H1 (cell line): ENCODE measurements around the gene NFYB. TPM values are rescaled to one million over a fixed set of nuclear protein-coding genes. Genes with fewer than 3 reads are reported as not detected.

Experiments
- CTCF ChIA-PET: fragments of 300-600 bp; sonication (Branson Sonifier 250); formaldehyde crosslinking; loops from one replicate; lab custom pipeline; 2021; ENCODE audit not compliant: partially characterized antibody; lab: Charles Lee
- POLR2A ChIA-PET: fragments of 300-600 bp; sonication (Branson Sonifier 250); formaldehyde crosslinking; loops from one replicate; lab custom pipeline; 2021; ENCODE audit warnings: inconsistent platforms; ENCODE audit not compliant: partially characterized antibody; lab: Charles Lee
- DNase-seq, 2 experiments: peaks; one replicate each; pipeline versions ENCODE4 v3.0.0 to v3.0.0-alpha.2; 2010 to 2022; ENCODE audit warnings: low spot score in 2 of 2, low read depth in 1 of 2, mixed read lengths in 1 of 2
- FAIRE-seq: peaks from 2 replicates; lab custom pipeline; 2011; peaks lifted over from hg19 to GRCh38; lab: Jason Lieb, UNC
- H2AFZ ChIP-seq: 2 replicates; pipeline ENCODE4 v1.8.1; 2012; ENCODE audit warnings: low read length, inconsistent platforms
- H2AK5ac ChIP-seq: 2 replicates; pipeline ENCODE4 v1.6.1; 2013; ENCODE audit warnings: low read depth, low read length
- H2BK120ac ChIP-seq: replicated peaks from 2 replicates; pipeline ENCODE3; 2013; ENCODE audit warnings: low read depth, low read length, inconsistent platforms
- H2BK12ac ChIP-seq: 2 replicates; pipeline ENCODE4 v1.6.1; 2013; ENCODE audit warnings: low read depth, low read length
- H2BK15ac ChIP-seq: 2 replicates; pipeline ENCODE4 v1.6.1; 2013; ENCODE audit warnings: low read length
- H2BK20ac ChIP-seq: 2 replicates; pipeline ENCODE4 v1.6.1; 2013; ENCODE audit warnings: low read length
- H2BK5ac ChIP-seq: 2 replicates; pipeline ENCODE4 v1.6.1; 2013; ENCODE audit warnings: low read depth, low read length
- H3K14ac ChIP-seq: 2 replicates; pipeline ENCODE4 v1.6.1; 2013; ENCODE audit warnings: inconsistent platforms; ENCODE audit not compliant: insufficient read length
- H3K18ac ChIP-seq: 2 replicates; pipeline ENCODE4 v1.6.1; 2013; ENCODE audit warnings: low read length; ENCODE audit errors: extremely low read depth
- H3K23ac ChIP-seq: 2 replicates; pipeline ENCODE4 v1.6.1; 2013; ENCODE audit warnings: inconsistent platforms; ENCODE audit not compliant: insufficient read length
- H3K23me2 ChIP-seq: 2 replicates; pipeline ENCODE4 v1.6.1; 2013; ENCODE audit warnings: low read depth, low read length
- H3K27ac ChIP-seq: 2 replicates; pipeline ENCODE4 v1.6.1; 2011; ENCODE audit warnings: low read depth, low read length, inconsistent platforms
- H3K27me3 ChIP-seq, 4 experiments: replicated peaks in 1 of 4; 1 replicate in 1 of 4; 2 replicates in 3 of 4; pipeline versions ENCODE4 v1.6.1 to v1.8.1; 2011 to 2013; ENCODE audit warnings: low read length in 3 of 4, mild to moderate bottlenecking in 3 of 4, inconsistent platforms in 2 of 4, mixed read lengths in 2 of 4, moderate library complexity in 1 of 4; ENCODE audit not compliant: control insufficient read depth in 3 of 4, insufficient read depth in 3 of 4; ENCODE audit errors: extremely low read depth in 1 of 4
- H3K36me3 ChIP-seq, 4 experiments: 2 replicates each; pipeline versions ENCODE4 v1.6.1 to v1.8.1; 2011 to 2013; ENCODE audit warnings: mild to moderate bottlenecking in 4 of 4, low read length in 3 of 4, moderate library complexity in 2 of 4, control low read depth in 1 of 4, inconsistent platforms in 1 of 4; ENCODE audit not compliant: insufficient read depth in 4 of 4, control insufficient read depth in 2 of 4
- H3K4ac ChIP-seq: replicated peaks from 2 replicates; pipeline ENCODE3; 2013; ENCODE audit warnings: low read length, low read depth, mixed read lengths, inconsistent platforms; ENCODE audit not compliant: insufficient read length
- H3K4me1 ChIP-seq, 4 experiments: replicated peaks in 1 of 4; 1 replicate in 1 of 4; 2 replicates in 3 of 4; pipeline versions ENCODE4 v1.6.1 to v1.8.1; 2011 to 2013; ENCODE audit warnings: low read length in 3 of 4, inconsistent platforms in 2 of 4, mixed read lengths in 1 of 4; ENCODE audit not compliant: insufficient read depth in 4 of 4, control insufficient read depth in 3 of 4
- H3K4me2 ChIP-seq, 2 experiments: 2 replicates each; pipeline versions ENCODE4 v1.6.1 to v1.8.1; 2011 to 2013; ENCODE audit warnings: low read depth in 2 of 2, low read length in 2 of 2, control low read depth in 1 of 2, inconsistent platforms in 1 of 2, mild to moderate bottlenecking in 1 of 2; ENCODE audit not compliant: insufficient read depth in 1 of 2
- H3K4me3 ChIP-seq, 4 experiments: fragments of 200-600, 300-600 bp in 1 of 4; sonication (generic), shearing (Covaris generic), sonication (Bioruptor Twin) in 1 of 4; 2 replicates each; pipeline versions ENCODE4 v1.5.1 to v1.8.1; 2011 to 2016; ENCODE audit warnings: low read length in 4 of 4, low read depth in 3 of 4, control low read depth in 2 of 4, inconsistent platforms in 2 of 4, mild to moderate bottlenecking in 2 of 4, mixed read lengths in 1 of 4, moderate library complexity in 1 of 4; ENCODE audit not compliant: insufficient read depth in 2 of 4; ENCODE audit errors: extremely low read depth in 1 of 4
- H3K56ac ChIP-seq: replicated peaks from 2 replicates; pipeline ENCODE3; 2013; ENCODE audit warnings: low read depth, mild to moderate bottlenecking, mixed read lengths, low read length, inconsistent platforms; ENCODE audit not compliant: insufficient read length
- H3K79me1 ChIP-seq: 2 replicates; pipeline ENCODE4 v1.6.1; 2013; ENCODE audit warnings: low read depth, low read length, control low read depth
- H3K79me2 ChIP-seq, 2 experiments: 2 replicates each; pipeline versions ENCODE4 v1.6.1 to v1.8.1; 2012 to 2013; ENCODE audit warnings: low read length in 2 of 2, mild to moderate bottlenecking in 2 of 2, inconsistent platforms in 1 of 2; ENCODE audit not compliant: insufficient read depth in 2 of 2, control insufficient read depth in 1 of 2
- H3K9ac ChIP-seq, 4 experiments: replicated peaks in 1 of 4; 1 replicate in 1 of 4; 2 replicates in 3 of 4; pipeline versions ENCODE4 v1.6.1 to v1.8.1; 2011 to 2013; ENCODE audit warnings: low read depth in 3 of 4, low read length in 3 of 4, control low read depth in 2 of 4, mild to moderate bottlenecking in 2 of 4, moderate library complexity in 2 of 4, inconsistent platforms in 1 of 4; ENCODE audit errors: extremely low read depth in 1 of 4
- H3K9me3 ChIP-seq, 2 experiments: 2 replicates each; pipeline versions ENCODE4 v1.6.1 to v1.8.1; 2012 to 2013; ENCODE audit warnings: mild to moderate bottlenecking in 2 of 2, moderate library complexity in 2 of 2, control low read depth in 1 of 2, inconsistent platforms in 1 of 2, low read depth in 1 of 2, low read length in 1 of 2, mixed read lengths in 1 of 2; ENCODE audit not compliant: insufficient read depth in 2 of 2
- H4K20me1 ChIP-seq, 2 experiments: replicated peaks in 1 of 2; 2 replicates each; pipeline versions ENCODE3 to v1.8.1; 2011 to 2013; ENCODE audit warnings: inconsistent platforms in 2 of 2, low read length in 2 of 2, mild to moderate bottlenecking in 1 of 2; ENCODE audit not compliant: insufficient read depth in 2 of 2, control insufficient read depth in 1 of 2
- H4K5ac ChIP-seq: 2 replicates; pipeline ENCODE4 v1.6.1; 2013; ENCODE audit warnings: low read length, low read depth, mixed read lengths, inconsistent platforms; ENCODE audit not compliant: insufficient read length
- H4K8ac ChIP-seq: 2 replicates; pipeline ENCODE4 v1.8.0; 2013; ENCODE audit warnings: mild to moderate bottlenecking, moderate library complexity, low read length, inconsistent platforms; ENCODE audit not compliant: insufficient read depth; ENCODE audit errors: extremely low read depth
- H4K91ac ChIP-seq: replicated peaks from 2 replicates; pipeline ENCODE3; 2013; ENCODE audit warnings: low read length, mixed read lengths, inconsistent platforms; ENCODE audit not compliant: insufficient read length
- BACH1 ChIP-seq: IDR thresholded peaks from 2 replicates; pipeline ENCODE4 v1.6.1; 2012; ENCODE audit warnings: low read length, improper control_type of control experiment
- PHF8 ChIP-seq: fragments of 200-600 bp; sonication (generic); conservative IDR thresholded peaks from 2 replicates; pipeline ENCODE4 v1.7.1; 2012; ENCODE audit warnings: low read depth, mild to moderate bottlenecking, inconsistent platforms, low read length, moderate library complexity
- RXRA ChIP-seq: IDR thresholded peaks from 2 replicates; pipeline ENCODE4 v1.6.1; 2011; ENCODE audit warnings: low read depth, mild to moderate bottlenecking, low read length, moderate library complexity; ENCODE audit not compliant: insufficient read depth
- SIN3A ChIP-seq, 2 experiments: IDR thresholded peaks in 1 of 2; conservative IDR thresholded peaks in 1 of 2; 2 replicates each; pipeline ENCODE4 v1.6.1; 2011 to 2012; ENCODE audit warnings: low read length in 2 of 2, improper control_type of control experiment in 1 of 2, low read depth in 1 of 2, mild to moderate bottlenecking in 1 of 2
- WGBS, 2 experiments: shearing (Covaris generic) in 1 of 2; methylation state at CpG; one replicate each; pipeline versions ENCODE4 v1.1.6 to v1.1.7; 2013 to 2015; ENCODE audit warnings: low lambda C conversion rate in 2 of 2, mixed read lengths in 2 of 2, inconsistent platforms in 1 of 2, low coverage in 1 of 2, missing lambda C conversion rate in 1 of 2; ENCODE audit not compliant: insufficient replicate concordance in 2 of 2, insufficient coverage in 1 of 2, insufficient read length in 1 of 2; ENCODE audit errors: extremely low coverage in 1 of 2, missing lambda C conversion rate in 1 of 2; 5-methylcytosine and 5-hydroxymethylcytosine counted together
- polyA plus RNA-seq, 7 experiments: library from polyadenylated mRNA; depleted of rRNA in 3 of 7; stranded (reverse) in 5 of 7; unstranded in 2 of 7; fragments of >200 nt in 5 of 7; fragments of 200-250 nt in 2 of 7; gene quantifications; 1 replicate in 5 of 7; 2 replicates in 1 of 7; 4 replicates in 1 of 7; pipeline versions ENCODE4 v1.2.1 to v1.2.3, GENCODE V29; 2011 to 2013; ENCODE audit warnings: missing spikeins in 2 of 7, mixed read lengths in 2 of 7
- total RNA-seq: library from RNA; stranded (reverse); fragmentation: NEBNext Ultra II Directional; extraction: Animal tissue kit (Norgen Biotek cat#: 25700); gene quantifications from 2 replicates; pipeline ENCODE4 v1.2.1, GENCODE V29; 2021
- TF ChIP-seq, protein P1 (sequence below): IDR thresholded peaks from 2 replicates; pipeline ENCODE4 v1.6.1; 2011; ENCODE audit warnings: low read depth, mild to moderate bottlenecking, low read length; ENCODE audit not compliant: insufficient read depth

NFYB gene
- total and polyA plus RNA-seq, 2 of the 8 experiments (the other 6 are each of a cell fraction or from before 2014, with no cell fraction given), result 29.1 to 43.5 TPM

DNA sequence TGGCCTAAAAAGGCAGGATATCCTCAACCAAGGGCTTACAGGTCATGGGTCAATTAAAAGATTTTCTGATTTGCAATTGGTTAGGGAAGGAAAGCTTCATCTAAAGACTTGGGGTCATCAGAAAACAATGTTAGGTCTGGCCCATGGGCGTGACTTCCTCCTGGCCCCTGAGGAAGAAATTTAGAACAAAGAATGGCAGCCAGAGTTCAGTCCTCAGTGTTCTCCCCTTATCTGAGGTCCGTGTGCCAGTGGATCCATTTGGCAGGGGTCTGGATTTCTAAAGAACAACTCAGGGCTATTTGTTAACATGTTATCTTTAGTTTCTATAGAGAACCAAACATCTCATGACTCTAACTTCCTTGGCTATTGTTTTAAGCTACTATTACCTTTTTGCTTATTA lies 27.8 kb upstream of the NFYB start:
- H2AK5ac ChIP-seq, result no peak overlapping the region
- 83% methylated on average over 2 of the region's 2 CpGs; no CpG with 5 or more reads in 1 of the 2 experiments for WGBS, 2 experiments
- ChIA-PET CTCF (interaction anchor here (1.2 kb wide), 1 partner anchor 12 kb away, joined by 4 read pairs; no protein-coding TSS in a partner anchor), POLR2A (no interaction called here)
- H3K56ac ChIP-seq, result no peak overlapping the region
- H4K20me1 ChIP-seq, result no peaks in the 10 kb centered on the region
- no peak for DNase-seq
- H3K18ac ChIP-seq, result no peak overlapping the region
- no peak overlapping the region for H2BK120ac ChIP-seq
- no peak overlapping the region for H4K8ac ChIP-seq
- no peak overlapping the region for H4K91ac ChIP-seq
- H2BK15ac ChIP-seq, result no peak overlapping the region
- no peak overlapping the region for H3K14ac ChIP-seq
- H3K4me2 ChIP-seq, result no peak overlapping the region
- no peaks in the 10 kb centered on the region for H3K79me1 ChIP-seq
- no peaks in the 10 kb centered on the region for H3K27me3 ChIP-seq
- no peaks in the 10 kb centered on the region for H3K79me2 ChIP-seq
- no peak overlapping the region for H2BK20ac ChIP-seq
- no peak overlapping the region for H3K4ac ChIP-seq
- H3K4me3 ChIP-seq, result no peak overlapping the region
- H3K9ac ChIP-seq, result no peak overlapping the region
- no peaks in the 10 kb centered on the region for H3K23me2 ChIP-seq
- H3K27ac ChIP-seq, result no peak overlapping the region
- no peaks in the 10 kb centered on the region for H3K4me1 ChIP-seq
- H3K9me3 ChIP-seq, result no peaks in the 10 kb centered on the region
- FAIRE-seq, result no peak
- no peak overlapping the region for H4K5ac ChIP-seq
- TF ChIP-seq, protein P1, sequence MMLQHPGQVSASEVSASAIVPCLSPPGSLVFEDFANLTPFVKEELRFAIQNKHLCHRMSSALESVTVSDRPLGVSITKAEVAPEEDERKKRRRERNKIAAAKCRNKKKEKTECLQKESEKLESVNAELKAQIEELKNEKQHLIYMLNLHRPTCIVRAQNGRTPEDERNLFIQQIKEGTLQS, result no peak
- TF ChIP-seq PHF8 (no peak), SIN3A (conservative IDR thresholded peaks at IDR 0.05 in 1 of 2, IDR thresholded peaks at IDR 0.05 in 1 of 2; ENCODE audit: low read depth in 1 of 2, low read length in 2 of 2) (no peak), RXRA (no peak), BACH1 (no peak)
- TF ChIP-seq, all 59 proteins: peak for 0
- Histone ChIP-seq H2AFZ (no peak overlapping the region), H3K23ac (no peak overlapping the region), H2BK5ac (no peak overlapping the region), H3K36me3 (no peaks in the 10 kb centered on the region; a peak in 1 of 8 replicates), H2BK12ac (no peak overlapping the region)
